Central memory CD4-positive, alpha-beta T cell (primary cell): ENCODE measurements around the gene PRR23E.

Source experiments
- DNase-seq: peaks from one replicate; pipeline ENCODE4 v3.0.0; 2022

Gene PRR23E

GRCh38 chr3:127185962-127186674, 6.8 kb upstream of the PRR23E start:
- no peak for DNase-seq

GRCh38 chr3:127187316-127187715, 5.6 kb upstream of the PRR23E start:
- no peak for DNase-seq

DNA sequence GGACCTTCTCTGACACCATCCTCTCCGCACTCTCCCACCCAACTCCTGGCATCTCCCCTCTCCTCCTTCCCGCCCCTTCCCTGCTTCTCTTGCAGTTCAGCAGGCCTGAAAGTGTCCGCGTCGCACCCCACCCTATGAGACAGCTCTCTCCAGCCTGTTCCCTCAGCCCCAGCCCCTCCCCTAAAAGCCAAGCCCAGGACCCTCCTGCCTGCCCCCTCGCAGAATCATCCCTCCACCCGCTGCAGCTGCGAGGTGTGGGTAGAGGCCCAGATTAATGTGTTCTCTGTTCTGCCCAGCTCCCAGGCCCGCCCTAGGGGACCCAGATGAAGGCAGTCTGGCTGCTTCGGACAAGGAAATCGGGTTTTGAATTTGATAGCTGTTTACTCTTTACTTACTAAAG, 410 bp downstream of the PRR23E start:
- DNase-seq, result no peak

- DNase-seq, result no peak
These were observed 844 bp downstream of the PRR23E start for GRCh38 chr3:127193775-127194174.

DNA sequence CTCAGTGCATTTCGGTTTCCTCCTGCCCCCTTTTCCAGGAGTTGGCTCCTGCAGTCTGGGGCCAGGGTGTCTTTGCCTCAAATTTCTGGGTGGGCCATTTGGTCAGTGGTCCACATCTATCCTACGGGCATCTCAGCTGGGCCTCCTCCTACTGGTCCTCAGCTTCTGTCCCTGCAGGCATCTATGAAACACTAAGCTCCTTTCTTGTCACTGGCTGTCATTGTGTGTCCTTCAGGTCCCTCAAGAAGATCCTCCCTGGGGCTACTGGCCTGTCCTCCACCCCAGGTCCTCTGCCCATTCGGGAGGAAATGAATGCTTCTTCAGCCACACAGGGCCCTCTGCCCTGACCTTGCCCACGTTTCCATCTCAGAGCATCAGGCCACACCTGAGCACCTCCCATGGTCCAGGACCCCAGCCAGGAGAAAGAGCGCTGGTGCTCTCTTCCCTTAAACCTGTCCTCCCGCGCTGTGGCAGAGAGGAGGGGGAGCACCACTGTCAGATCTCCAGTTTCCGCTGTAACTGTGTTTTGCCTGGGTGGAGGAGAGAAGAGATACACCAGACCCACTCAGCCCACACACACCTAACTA, 1.8 kb downstream of the PRR23E start:
- no peak for DNase-seq

- DNase-seq, result no peak
These were observed 2.5 kb downstream of the PRR23E start for GRCh38 chr3:127195417-127195816.

DNA sequence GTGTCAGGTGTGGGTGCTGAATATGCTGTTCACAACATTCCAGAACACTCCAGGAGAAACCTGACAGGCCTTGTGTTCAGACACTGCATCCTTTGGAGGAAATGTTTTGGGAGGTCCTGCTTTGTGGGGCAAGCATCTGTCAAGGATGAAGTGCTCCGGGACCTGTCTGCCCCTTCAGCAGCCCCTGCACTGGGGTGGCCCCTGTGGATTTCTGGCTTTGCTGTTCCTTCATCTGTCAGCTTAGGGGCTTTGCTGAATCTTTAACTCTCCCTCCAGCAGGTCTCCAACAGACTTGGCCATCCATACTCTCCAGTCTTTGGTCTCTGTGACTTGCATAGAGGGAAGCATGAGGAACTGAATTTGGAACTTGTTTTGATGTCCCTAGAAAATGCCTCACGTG, 3.1 kb downstream of the PRR23E start:
- DNase-seq, result no peak

DNA sequence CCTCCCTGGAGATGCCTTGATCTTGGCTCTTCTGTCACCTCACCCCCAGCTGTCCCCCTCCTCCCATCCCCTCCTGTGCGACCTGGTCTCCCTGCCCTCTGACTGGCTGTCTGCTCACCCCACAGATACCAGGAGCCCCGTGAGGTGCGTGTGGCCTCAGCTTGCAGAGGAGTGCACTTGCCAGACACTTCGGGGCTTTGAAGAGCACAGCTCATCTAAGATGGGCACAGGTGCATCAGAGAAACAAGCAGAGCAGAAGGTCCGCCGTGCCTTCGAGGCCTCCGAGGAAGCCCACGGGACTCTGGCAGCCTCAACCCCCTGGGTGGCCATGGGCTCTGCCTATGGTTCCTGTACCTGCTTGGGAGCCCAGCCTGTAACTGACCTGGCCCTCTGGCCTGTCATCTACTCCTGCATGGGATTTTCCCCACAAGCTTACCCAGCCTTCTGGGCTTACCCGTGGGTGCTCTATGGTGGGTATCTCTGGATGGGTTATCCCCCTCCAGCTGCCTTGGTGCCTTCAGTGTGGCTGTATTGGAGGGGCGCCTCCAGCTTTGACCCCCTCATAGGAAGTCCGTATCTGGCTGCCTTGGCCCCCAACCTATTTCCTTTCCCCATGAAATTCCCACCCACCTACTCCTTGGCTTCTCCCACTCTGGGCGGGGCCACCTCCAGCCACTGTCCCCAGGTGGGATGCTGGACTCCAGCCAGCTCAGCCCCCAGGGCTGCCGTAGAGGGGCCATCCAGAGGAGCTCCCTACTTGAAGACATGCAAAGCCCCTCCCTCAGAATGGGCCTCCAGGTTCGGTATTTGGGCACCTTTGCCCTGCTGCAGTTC, 3.8 kb downstream of the PRR23E start:
- DNase-seq, result no peak

- no peak for DNase-seq
These were observed 4.6 kb downstream of the PRR23E start for GRCh38 chr3:127197300-127198189.

DNA sequence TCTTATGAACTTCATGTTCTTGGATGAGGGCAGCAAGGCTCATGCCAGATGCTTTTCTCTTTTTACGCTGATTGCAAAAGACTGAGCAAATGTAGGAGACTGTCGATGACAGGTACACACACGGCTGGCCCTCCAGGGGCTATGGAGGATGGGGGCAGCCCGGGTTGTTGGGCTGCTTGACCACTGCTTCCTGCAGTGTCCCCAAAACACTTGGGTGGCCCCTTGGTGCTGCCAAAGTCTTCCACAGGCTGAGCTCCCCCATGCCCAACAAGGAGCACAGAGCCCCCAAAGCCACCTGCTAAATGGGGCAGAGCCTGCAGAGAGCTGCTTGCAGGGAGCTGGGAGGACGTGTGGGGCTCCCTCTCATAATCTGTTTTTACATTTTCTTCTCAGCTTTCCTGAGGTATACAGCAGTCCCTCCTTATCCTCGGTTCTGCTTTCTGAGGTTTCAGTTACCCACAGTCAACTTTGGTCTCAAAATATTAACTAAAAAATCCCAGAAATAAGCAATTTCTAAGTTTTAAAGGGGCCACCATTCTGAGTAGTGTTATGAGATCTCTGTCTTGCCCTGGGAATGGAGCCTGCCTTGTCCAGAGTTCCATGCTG, 7.3 kb downstream of the PRR23E start:
- no peak for DNase-seq

DNA sequence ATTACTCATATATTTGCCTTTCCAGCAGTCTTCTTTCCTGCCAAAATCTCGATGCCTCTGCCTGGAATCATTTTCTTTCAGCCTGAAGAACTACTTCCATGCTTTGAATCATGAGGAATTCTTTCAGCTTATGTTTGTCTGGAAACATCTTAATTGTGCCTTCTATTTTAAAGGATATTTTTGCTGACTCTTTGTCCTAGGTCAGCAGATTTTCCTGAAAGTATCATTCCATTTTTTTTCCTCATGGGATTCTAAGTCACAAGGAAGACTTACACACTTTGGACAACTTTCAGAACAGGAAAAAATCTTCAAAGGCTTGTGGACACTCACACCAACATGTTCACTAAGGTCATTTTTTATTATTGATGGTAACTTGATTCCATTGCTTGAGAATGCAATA, 10.1 kb downstream of the PRR23E start:
- DNase-seq, result no peak

- DNase-seq, result no peak
These were observed 12.1 kb downstream of the PRR23E start for GRCh38 chr3:127204841-127205582.

GRCh38 chr3:127206154-127206553, 13.2 kb downstream of the PRR23E start:
- no peak for DNase-seq

DNA sequence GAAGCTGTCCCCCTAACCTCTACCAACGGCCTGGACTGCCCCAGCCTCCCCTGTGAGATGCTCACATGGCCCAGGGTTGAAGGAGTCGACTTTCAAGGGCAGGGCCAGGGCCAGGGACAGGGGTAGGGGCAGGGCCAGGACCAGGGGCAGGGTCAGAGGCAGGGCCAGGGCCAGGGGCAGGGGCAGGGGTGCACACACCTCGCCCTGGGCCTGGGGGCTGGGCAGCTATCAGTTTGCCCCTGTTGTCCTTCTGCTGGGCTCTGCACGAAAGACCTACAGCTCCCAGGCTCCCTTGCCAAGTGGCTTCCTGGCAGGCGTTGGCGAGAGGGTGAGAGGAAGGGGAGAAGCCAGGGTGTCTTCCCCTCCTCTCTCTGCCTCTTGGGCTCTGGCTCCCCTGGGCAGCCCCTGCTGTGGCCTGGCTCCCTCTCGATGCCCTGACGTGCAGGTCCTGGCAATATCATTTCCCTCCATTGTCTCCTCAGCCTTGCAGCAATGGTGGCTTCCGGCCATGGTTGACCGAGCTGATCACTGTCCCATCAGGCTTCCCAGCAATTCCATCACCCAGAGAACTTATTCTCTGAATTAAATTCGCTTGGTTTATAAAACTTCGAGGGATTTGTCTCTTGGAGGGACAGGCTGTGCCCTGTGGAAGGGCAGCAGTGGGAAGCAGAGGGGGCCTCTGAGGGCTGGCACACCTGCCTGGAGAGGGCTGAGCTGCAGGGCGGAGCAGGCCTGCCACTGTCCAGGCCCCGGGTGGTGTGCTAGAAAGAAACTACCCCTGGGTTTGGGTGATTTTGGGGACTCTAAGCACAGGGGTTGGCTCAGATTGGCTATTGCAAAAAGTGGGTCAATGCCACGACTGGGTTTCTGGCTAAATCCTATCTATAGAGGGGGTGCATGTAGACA, 13.9 kb downstream of the PRR23E start:
- DNase-seq, result no peak

GRCh38 chr3:127207727-127208482, 15.0 kb downstream of the PRR23E start:
- no peak for DNase-seq

DNA sequence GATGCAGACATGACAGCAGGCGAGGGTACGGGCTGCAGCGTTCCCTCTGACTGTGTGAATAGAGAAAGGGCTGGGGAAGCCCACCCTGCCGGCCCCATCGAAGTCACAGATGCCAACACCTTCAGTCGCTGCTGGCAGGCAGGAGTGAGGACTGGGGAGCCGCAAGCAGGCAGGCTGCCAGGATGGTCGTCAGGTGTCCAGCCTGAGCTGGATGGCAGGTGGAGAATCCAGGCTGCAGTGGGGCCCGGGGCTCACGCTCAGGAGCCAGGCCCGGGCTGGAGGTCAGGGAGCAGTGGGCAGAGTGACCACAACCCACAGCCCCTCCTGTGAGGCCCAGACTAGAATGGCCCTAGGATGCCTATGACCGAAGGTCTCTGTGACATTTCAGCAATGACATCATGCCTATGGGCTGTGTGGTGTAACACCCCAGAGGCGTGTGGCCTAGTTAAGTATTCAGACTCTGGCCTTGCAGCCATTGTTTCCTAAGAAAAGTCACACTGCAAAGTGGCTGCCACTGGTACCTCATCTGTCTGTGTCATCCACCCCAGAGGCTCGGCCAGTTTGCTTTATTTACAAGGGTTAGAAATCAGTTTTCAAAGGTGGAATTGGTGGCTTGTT, 15.7 kb downstream of the PRR23E start:
- no peak for DNase-seq

- DNase-seq, result no peak
These were observed 16.4 kb downstream of the PRR23E start for GRCh38 chr3:127209155-127209839.

- DNase-seq, result no peak
These were observed 17.1 kb downstream of the PRR23E start for GRCh38 chr3:127209840-127210653.
